ENCODE data around the gene RAD51AP1.

RAD51AP1 gene

DNA sequence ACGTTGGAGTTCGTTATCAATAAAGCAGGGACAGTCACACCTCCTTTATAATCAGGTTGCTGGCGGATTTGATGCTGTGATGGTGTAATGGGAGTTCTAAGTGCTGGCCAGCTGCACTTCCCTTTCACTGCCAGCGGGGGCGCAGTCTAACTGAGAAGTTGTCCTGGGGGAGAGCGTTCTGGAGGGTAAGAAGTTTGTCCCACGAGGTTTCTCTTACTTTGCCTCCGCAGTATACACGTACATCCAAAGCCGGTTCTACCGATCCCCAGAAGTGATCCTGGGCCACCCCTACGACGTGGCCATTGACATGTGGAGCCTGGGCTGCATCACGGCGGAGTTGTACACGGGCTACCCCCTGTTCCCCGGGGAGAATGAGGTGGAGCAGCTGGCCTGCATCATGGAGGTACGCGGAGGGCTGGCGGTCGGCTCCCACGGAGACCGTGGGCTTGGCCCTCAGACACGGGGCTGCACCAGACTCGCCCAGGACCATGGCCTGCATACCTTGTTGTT, 66.0 kb downstream of the RAD51AP1 start:
- Histone ChIP-seq H3K79me1 (ENCODE audit: low read length) (no peaks in the 10 kb centered on the region), H3K23ac (ENCODE audit: low read length) (no peak overlapping the region), H2BK15ac (replicated peaks; ENCODE audit: low read depth) (no peak overlapping the region), H3K9ac (ENCODE audit: low read length) (peak overlapping the region; percentile 80), H3K4me2 (ENCODE audit: low read length) (peak overlapping the region; percentile 47), H4K8ac (ENCODE audit: low read depth, low read length) (no peak overlapping the region), H2BK120ac (ENCODE audit: low read depth, low read length) (no peak overlapping the region), H3K27ac (ENCODE audit: low read depth, low read length) (no peak overlapping the region), H3K4me3 (ENCODE audit: low read length) (peak overlapping the region; percentile 83), H4K5ac (ENCODE audit: low read length) (no peak overlapping the region), H3K56ac (ENCODE audit: low read length) (peak overlapping the region; percentile 91), H3K4ac (ENCODE audit: low read depth, low read length) (no peak overlapping the region), H3K4me1 (ENCODE audit: control insufficient read depth, low read depth, low read length) (no peaks in the 10 kb centered on the region), H3K27me3 (ENCODE audit: insufficient read depth, low read length, poor library complexity) (no peaks in the 10 kb centered on the region), H2BK5ac (ENCODE audit: low read length) (no peak overlapping the region), H3K79me2 (ENCODE audit: control insufficient read depth, insufficient read depth, low read length) (no peaks in the 10 kb centered on the region), H3K18ac (ENCODE audit: low read length) (no peak overlapping the region), H2AK5ac (ENCODE audit: low read length) (no peak overlapping the region), H3K36me3 (ENCODE audit: control insufficient read depth, insufficient read depth, low read length) (no peaks in the 10 kb centered on the region)
- peak; percentile 90 for DNase-seq
- WGBS (ENCODE audit: extremely low coverage, insufficient coverage, low lambda C conversion rate), result no CpG with 5 or more reads among the region's 25 CpGs

- Histone ChIP-seq H3K27ac (ENCODE audit: low read depth, low read length) (no peak overlapping the region), H3K79me2 (ENCODE audit: control insufficient read depth, insufficient read depth, low read length) (no peaks in the 10 kb centered on the region), H2BK15ac (replicated peaks; ENCODE audit: low read depth) (no peak overlapping the region), H3K56ac (ENCODE audit: low read length) (no peak overlapping the region), H2BK5ac (ENCODE audit: low read length) (no peak overlapping the region), H4K5ac (ENCODE audit: low read length) (no peak overlapping the region), H3K36me3 (ENCODE audit: control insufficient read depth, insufficient read depth, low read length) (no peaks in the 10 kb centered on the region), H3K18ac (ENCODE audit: low read length) (no peak overlapping the region), H3K27me3 (ENCODE audit: insufficient read depth, low read length, poor library complexity) (no peaks in the 10 kb centered on the region), H3K79me1 (ENCODE audit: low read length) (no peaks in the 10 kb centered on the region), H3K23ac (ENCODE audit: low read length) (no peak overlapping the region), H3K9ac (ENCODE audit: low read length) (no peak overlapping the region), H3K4ac (ENCODE audit: low read depth, low read length) (no peak overlapping the region), H3K4me2 (ENCODE audit: low read length) (no peak overlapping the region), H2AK5ac (ENCODE audit: low read length) (no peak overlapping the region), H3K4me3 (ENCODE audit: low read length) (no peak overlapping the region), H3K4me1 (ENCODE audit: control insufficient read depth, low read depth, low read length) (no peaks in the 10 kb centered on the region), H2BK120ac (ENCODE audit: low read depth, low read length) (no peak overlapping the region), H4K8ac (ENCODE audit: low read depth, low read length) (no peak overlapping the region)
- DNase-seq, result peak; percentile 20
- WGBS (ENCODE audit: extremely low coverage, insufficient coverage, low lambda C conversion rate), result no CpG with 5 or more reads among the region's 3 CpGs
These were observed 68.4 kb downstream of the RAD51AP1 start for GRCh38 chr12:4607056-4607455.

- Histone ChIP-seq H3K4ac (ENCODE audit: low read depth, low read length) (no peak overlapping the region), H2BK15ac (replicated peaks; ENCODE audit: low read depth) (no peak overlapping the region), H4K8ac (ENCODE audit: low read depth, low read length) (no peak overlapping the region), H3K9ac (ENCODE audit: low read length) (no peak overlapping the region), H3K56ac (ENCODE audit: low read length) (no peak overlapping the region), H3K4me1 (ENCODE audit: control insufficient read depth, low read depth, low read length) (no peaks in the 10 kb centered on the region), H4K5ac (ENCODE audit: low read length) (no peak overlapping the region), H3K36me3 (ENCODE audit: control insufficient read depth, insufficient read depth, low read length) (no peaks in the 10 kb centered on the region), H3K79me1 (ENCODE audit: low read length) (no peaks in the 10 kb centered on the region), H3K18ac (ENCODE audit: low read length) (no peak overlapping the region), H2BK120ac (ENCODE audit: low read depth, low read length) (no peak overlapping the region), H3K27me3 (ENCODE audit: insufficient read depth, low read length, poor library complexity) (no peaks in the 10 kb centered on the region), H2AK5ac (ENCODE audit: low read length) (no peak overlapping the region), H3K27ac (ENCODE audit: low read depth, low read length) (no peak overlapping the region), H3K4me3 (ENCODE audit: low read length) (no peak overlapping the region), H3K4me2 (ENCODE audit: low read length) (no peak overlapping the region), H3K79me2 (ENCODE audit: control insufficient read depth, insufficient read depth, low read length) (no peaks in the 10 kb centered on the region), H3K23ac (ENCODE audit: low read length) (no peak overlapping the region), H2BK5ac (ENCODE audit: low read length) (no peak overlapping the region)
- DNase-seq, result no peak
- no CpG with 5 or more reads among the region's 9 CpGs for WGBS (ENCODE audit: extremely low coverage, insufficient coverage, low lambda C conversion rate)
These were observed 70.4 kb downstream of the RAD51AP1 start for GRCh38 chr12:4609071-4609470.

Data from mesendoderm (in vitro differentiated cells).